GM12878 (cell line): ENCODE results near the gene RARB. TPM values are rescaled to one million over a fixed set of nuclear protein-coding genes. Genes with fewer than 3 reads are reported as not detected.

Experiments
- ATAC-seq: fragments of 200-7000 bp; cut with Tn5 transposase; 3 replicates; pipeline ENCODE4 v1.9.1; 2020; ENCODE audit warnings: mild to moderate bottlenecking, moderate library complexity
- BruUV-seq: library from RNA; stranded (reverse); fragments of 400-500 nt; replicated peaks from 2 replicates; lab custom pipeline; 2021; lab: Mats Ljungman, UMichigan
- CTCF ChIA-PET: fragments of 300-600 bp; sonication (Branson Sonifier 250); formaldehyde crosslinking; extraction: SDS; loops from one replicate; lab custom pipeline; 2021; ENCODE audit warnings: inconsistent platforms; lab: Yijun Ruan, JAX
- POLR2A ChIA-PET: fragments of 350-600 bp; formaldehyde crosslinking; extraction: SDS; loops from one replicate; lab custom pipeline; 2021; ENCODE audit warnings: inconsistent platforms; lab: Charles Lee
- RAD21 ChIA-PET: fragments of 300-600 bp; sonication (Branson Sonifier 250); formaldehyde crosslinking; loops from one replicate; lab custom pipeline; 2023; ENCODE audit warnings: antibody characterized with exemption; ENCODE audit not compliant: unreplicated experiment; lab: Charles Lee
- SMC1A ChIA-PET: fragments of 300-600 bp; sonication (Branson Sonifier 250); formaldehyde crosslinking; loops from one replicate; lab custom pipeline; 2023; ENCODE audit not compliant: unreplicated experiment, uncharacterized antibody; lab: Charles Lee
- DNase-seq: peaks from one replicate; pipeline ENCODE4 v3.0.0-alpha.2; 2011; ENCODE audit warnings: low read depth, low spot score
- FAIRE-seq: peaks from 3 replicates; lab custom pipeline; 2011; peaks lifted over from hg19 to GRCh38; lab: Jason Lieb, UNC
- H2AFZ ChIP-seq: 2 replicates; pipeline ENCODE4 v1.6.0; 2011; ENCODE audit warnings: low read depth, low read length, control low read depth; ENCODE audit not compliant: control insufficient read depth
- H3K27ac ChIP-seq: 2 replicates; pipeline ENCODE4 v1.5.1; 2011; ENCODE audit warnings: control low read depth; ENCODE audit not compliant: control insufficient read depth, insufficient read depth
- H3K27me3 ChIP-seq, 2 experiments: replicated peaks in 1 of 2; 2 replicates each; pipeline versions ENCODE4 v1.6.0 to v1.6.1; 2011; ENCODE audit warnings: low read length in 1 of 2; ENCODE audit not compliant: control insufficient read depth in 2 of 2, insufficient read depth in 2 of 2
- H3K36me3 ChIP-seq, 2 experiments: 2 replicates each; pipeline ENCODE4 v1.5.1; 2011; ENCODE audit warnings: low read length in 1 of 2; ENCODE audit not compliant: control insufficient read depth in 2 of 2, insufficient read depth in 2 of 2
- H3K4me1 ChIP-seq: 2 replicates; pipeline ENCODE4 v1.6.1; 2011; ENCODE audit warnings: mild to moderate bottlenecking, low read length, moderate library complexity, mixed read lengths; ENCODE audit not compliant: control insufficient read depth, insufficient read depth
- H3K4me2 ChIP-seq: 2 replicates; pipeline ENCODE4 v1.6.0; 2011; ENCODE audit warnings: control low read depth; ENCODE audit not compliant: control insufficient read depth, insufficient read depth
- H3K4me3 ChIP-seq: fragments of 200-600 bp; sonication (generic); 2 replicates; pipeline ENCODE4 v1.5.1; 2016
- H3K79me2 ChIP-seq: 2 replicates; pipeline ENCODE4 v1.6.0; 2011; ENCODE audit warnings: low read length; ENCODE audit not compliant: control insufficient read depth, insufficient read depth
- H3K9ac ChIP-seq: 2 replicates; pipeline ENCODE4 v1.8.0; 2011; ENCODE audit warnings: low read length, control low read depth, mixed read lengths; ENCODE audit not compliant: control insufficient read depth, insufficient read depth
- H3K9me3 ChIP-seq: replicated peaks from 3 replicates; pipeline ENCODE4 v1.5.1; 2011; ENCODE audit warnings: mild to moderate bottlenecking, low read length; ENCODE audit not compliant: control insufficient read depth, insufficient read depth
- H4K20me1 ChIP-seq: 2 replicates; pipeline ENCODE4 v1.6.0; 2011; ENCODE audit not compliant: control insufficient read depth, insufficient read depth
- E2F4 ChIP-seq: IDR thresholded peaks from 2 replicates; pipeline ENCODE4 v1.6.1; 2012; ENCODE audit warnings: low read depth, low read length, improper control_type of control experiment
- IRF4 ChIP-seq: IDR thresholded peaks from 2 replicates; pipeline ENCODE4 v1.6.1; 2011; ENCODE audit warnings: low read depth, low read length
- JUNB ChIP-seq: IDR thresholded peaks from 2 replicates; pipeline ENCODE4 v1.6.1; 2016; ENCODE audit warnings: antibody characterized with exemption, mild to moderate bottlenecking
- MEF2B ChIP-seq: fragments of 450-650 bp; IDR thresholded peaks from 2 replicates; pipeline ENCODE4 v1.6.1; 2018; ENCODE audit warnings: mild to moderate bottlenecking, moderate library complexity; ENCODE audit not compliant: partially characterized antibody, poor library complexity, severe bottlenecking
- PAX8 ChIP-seq: fragments of 450-650 bp; IDR thresholded peaks from 2 replicates; pipeline ENCODE4 v1.6.1; 2017; ENCODE audit warnings: mild to moderate bottlenecking, moderate library complexity
- POLR2AphosphoS2 ChIP-seq: IDR thresholded peaks from 2 replicates; pipeline ENCODE4 v1.6.1; 2011; ENCODE audit warnings: low read depth, mild to moderate bottlenecking, low read length, improper control_type of control experiment, moderate library complexity
- RAD21 ChIP-seq: IDR thresholded peaks from 2 replicates; pipeline ENCODE4 v1.6.1; 2011; ENCODE audit warnings: mild to moderate bottlenecking, low read depth, low read length, moderate library complexity; ENCODE audit not compliant: insufficient read depth
- SPI1 ChIP-seq: IDR thresholded peaks from 2 replicates; pipeline ENCODE4 v1.6.1; 2011; ENCODE audit warnings: low read depth, mild to moderate bottlenecking, low read length, moderate library complexity, borderline replicate concordance; ENCODE audit not compliant: insufficient read depth
- SREBF2 ChIP-seq: IDR thresholded peaks from 2 replicates; pipeline ENCODE4 v1.6.1; 2012; ENCODE audit warnings: mild to moderate bottlenecking, low read length
- SRF ChIP-seq, 2 experiments: IDR thresholded peaks; 2 replicates each; pipeline ENCODE4 v1.6.1; 2011; ENCODE audit warnings: low read depth in 2 of 2, low read length in 2 of 2, mild to moderate bottlenecking in 1 of 2, moderate library complexity in 1 of 2
- WRNIP1 ChIP-seq: IDR thresholded peaks from 2 replicates; pipeline ENCODE4 v1.6.1; 2011; ENCODE audit warnings: low read depth, low read length, improper control_type of control experiment, borderline replicate concordance
- WGBS: methylation state at CpG from one replicate; pipeline ENCODE4 v1.1.6; 2016; ENCODE audit warnings: low lambda C conversion rate; ENCODE audit not compliant: insufficient replicate concordance, insufficient coverage; ENCODE audit errors: missing lambda C conversion rate; 5-methylcytosine and 5-hydroxymethylcytosine counted together
- in situ Hi-C: fragments of 300-500 bp; cut with MboI; formaldehyde crosslinking; loops from 9 replicates; pipeline ENCODE4 v1.14.3; 2018; ENCODE audit warnings: mixed read lengths
- intact Hi-C: fragments of 100-400 bp; cut with micrococcal nuclease; formaldehyde crosslinking; loops from one replicate; pipeline ENCODE4 v1.14.2; 2022; ENCODE audit not compliant: unreplicated experiment
- polyA plus RNA-seq, 11 experiments: library from polyadenylated mRNA; depleted of rRNA in 4 of 11; unstranded in 6 of 11; stranded (reverse) in 5 of 11; fragments of >200 nt; fragmentation: Nextera tagmentation in 4 of 11; fragmentation: Illumina TruSeq in 1 of 11; extraction: Ambion mirVana in 4 of 11; extraction: Trizol in 1 of 11; gene quantifications; 1 replicate in 1 of 11; 2 replicates in 10 of 11; pipeline versions ENCODE4 v1.2.1 to v1.2.3, GENCODE V29; 2011 to 2016; ENCODE audit warnings: inconsistent platforms in 2 of 11, missing spikeins in 2 of 11, low read depth in 1 of 11
- total RNA-seq, 4 experiments: library from RNA; depleted of rRNA in 3 of 4; stranded (reverse); fragments of >200 nt in 3 of 4; fragmentation: Illumina TruSeq in 1 of 4; extraction: Trizol in 1 of 4; gene quantifications; 2 replicates each; pipeline versions ENCODE4 v1.2.1 to v1.2.3, GENCODE V29; 2013 to 2021
- TF ChIP-seq, protein P1 (sequence below): fragments of 450-650 bp; IDR thresholded peaks from 2 replicates; pipeline ENCODE4 v1.6.1; 2018; ENCODE audit warnings: mild to moderate bottlenecking, low read depth, moderate library complexity; ENCODE audit not compliant: partially characterized antibody
- TF ChIP-seq, protein P2 (sequence below): IDR thresholded peaks from 2 replicates; pipeline ENCODE4 v1.6.1; 2011; ENCODE audit warnings: borderline replicate concordance, low read depth, mild to moderate bottlenecking, moderate library complexity, low read length; ENCODE audit not compliant: insufficient read depth, poor library complexity, severe bottlenecking
- TF ChIP-seq, protein P3 (sequence below): IDR thresholded peaks from 2 replicates; pipeline ENCODE4 v1.6.1; 2012; ENCODE audit warnings: improper control_type of control experiment, low read depth, low read length; ENCODE audit not compliant: insufficient replicate concordance

Gene RARB
- total and polyA plus RNA-seq, 10 of the 15 experiments (the other 5 are each of a cell fraction or from before 2014, with no cell fraction given): 0.05 to 0.06 TPM; not detected in 8

DNA sequence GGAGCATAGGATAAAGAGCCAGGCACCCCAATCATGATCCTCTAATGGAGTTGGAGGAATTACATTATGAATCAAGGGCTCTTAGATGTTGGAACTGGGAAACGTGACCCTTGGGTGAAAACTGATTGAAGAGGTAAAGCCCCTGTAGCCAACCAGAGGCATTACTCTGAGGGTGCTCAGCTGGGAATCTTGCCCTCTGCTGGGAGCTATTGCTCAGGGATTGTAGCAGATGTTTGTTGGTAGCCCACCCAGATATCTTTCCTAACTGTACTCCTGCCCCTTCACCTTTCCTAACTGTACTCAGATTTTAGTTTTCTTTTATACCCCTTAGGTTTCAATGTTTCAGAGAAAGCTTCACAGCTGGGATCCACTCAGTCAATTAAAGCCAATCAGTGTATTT is 74.2 kb downstream of the RARB start:
- H3K9me3 ChIP-seq: no peaks in the 10 kb centered on the region
- H2AFZ ChIP-seq: no peak overlapping the region
- ATAC-seq (no peak), DNase-seq (no peak), FAIRE-seq (no peak)
- no TSS peak for BruUV-seq
- no peak overlapping the region for H3K27ac ChIP-seq
- SMC1A ChIA-PET: no interaction called here
- 0% methylated on average over 1 of the region's 1 CpG for WGBS
- no peaks in the 10 kb centered on the region for H4K20me1 ChIP-seq
- H3K4me1 ChIP-seq: no peaks in the 10 kb centered on the region
- no peaks in the 10 kb centered on the region for H3K79me2 ChIP-seq
- H3K4me2 ChIP-seq: no peak overlapping the region
- no peak overlapping the region for H3K4me3 ChIP-seq
- H3K27me3 ChIP-seq: no peaks in the 10 kb centered on the region; a peak in 1 of 4 replicates
- in situ Hi-C loops (no loop called here), intact Hi-C loops (no loop called here)
- no peaks in the 10 kb centered on the region for H3K36me3 ChIP-seq
- H3K9ac ChIP-seq: no peak overlapping the region
- POLR2A ChIA-PET: no interaction called here
- RAD21 ChIA-PET: no interaction called here
- CTCF ChIA-PET: no interaction called here
- no peak for TF ChIP-seq E2F4
- no peak for TF ChIP-seq POLR2AphosphoS2
- no peak for TF ChIP-seq RAD21
- TF ChIP-seq WRNIP1: no peak
- no peak for TF ChIP-seq SRF (IDR thresholded peaks at IDR 0.05; ENCODE audit: low read depth in 2 of 2, low read length in 2 of 2)
- no peak for TF ChIP-seq SREBF2
- TF ChIP-seq, protein P1, sequence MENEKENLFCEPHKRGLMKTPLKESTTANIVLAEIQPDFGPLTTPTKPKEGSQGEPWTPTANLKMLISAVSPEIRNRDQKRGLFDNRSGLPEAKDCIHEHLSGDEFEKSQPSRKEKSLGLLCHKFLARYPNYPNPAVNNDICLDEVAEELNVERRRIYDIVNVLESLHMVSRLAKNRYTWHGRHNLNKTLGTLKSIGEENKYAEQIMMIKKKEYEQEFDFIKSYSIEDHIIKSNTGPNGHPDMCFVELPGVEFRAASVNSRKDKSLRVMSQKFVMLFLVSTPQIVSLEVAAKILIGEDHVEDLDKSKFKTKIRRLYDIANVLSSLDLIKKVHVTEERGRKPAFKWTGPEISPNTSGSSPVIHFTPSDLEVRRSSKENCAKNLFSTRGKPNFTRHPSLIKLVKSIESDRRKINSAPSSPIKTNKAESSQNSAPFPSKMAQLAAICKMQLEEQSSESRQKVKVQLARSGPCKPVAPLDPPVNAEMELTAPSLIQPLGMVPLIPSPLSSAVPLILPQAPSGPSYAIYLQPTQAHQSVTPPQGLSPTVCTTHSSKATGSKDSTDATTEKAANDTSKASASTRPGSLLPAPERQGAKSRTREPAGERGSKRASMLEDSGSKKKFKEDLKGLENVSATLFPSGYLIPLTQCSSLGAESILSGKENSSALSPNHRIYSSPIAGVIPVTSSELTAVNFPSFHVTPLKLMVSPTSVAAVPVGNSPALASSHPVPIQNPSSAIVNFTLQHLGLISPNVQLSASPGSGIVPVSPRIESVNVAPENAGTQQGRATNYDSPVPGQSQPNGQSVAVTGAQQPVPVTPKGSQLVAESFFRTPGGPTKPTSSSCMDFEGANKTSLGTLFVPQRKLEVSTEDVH: no peak
- TF ChIP-seq SPI1: no peak
- TF ChIP-seq, protein P2, sequence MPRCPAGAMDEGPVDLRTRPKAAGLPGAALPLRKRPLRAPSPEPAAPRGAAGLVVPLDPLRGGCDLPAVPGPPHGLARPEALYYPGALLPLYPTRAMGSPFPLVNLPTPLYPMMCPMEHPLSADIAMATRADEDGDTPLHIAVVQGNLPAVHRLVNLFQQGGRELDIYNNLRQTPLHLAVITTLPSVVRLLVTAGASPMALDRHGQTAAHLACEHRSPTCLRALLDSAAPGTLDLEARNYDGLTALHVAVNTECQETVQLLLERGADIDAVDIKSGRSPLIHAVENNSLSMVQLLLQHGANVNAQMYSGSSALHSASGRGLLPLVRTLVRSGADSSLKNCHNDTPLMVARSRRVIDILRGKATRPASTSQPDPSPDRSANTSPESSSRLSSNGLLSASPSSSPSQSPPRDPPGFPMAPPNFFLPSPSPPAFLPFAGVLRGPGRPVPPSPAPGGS: no peak
- TF ChIP-seq IRF4: no peak
- TF ChIP-seq MEF2B: no peak
- TF ChIP-seq JUNB: no peak
- no peak for TF ChIP-seq PAX8
- TF ChIP-seq, protein P3, sequence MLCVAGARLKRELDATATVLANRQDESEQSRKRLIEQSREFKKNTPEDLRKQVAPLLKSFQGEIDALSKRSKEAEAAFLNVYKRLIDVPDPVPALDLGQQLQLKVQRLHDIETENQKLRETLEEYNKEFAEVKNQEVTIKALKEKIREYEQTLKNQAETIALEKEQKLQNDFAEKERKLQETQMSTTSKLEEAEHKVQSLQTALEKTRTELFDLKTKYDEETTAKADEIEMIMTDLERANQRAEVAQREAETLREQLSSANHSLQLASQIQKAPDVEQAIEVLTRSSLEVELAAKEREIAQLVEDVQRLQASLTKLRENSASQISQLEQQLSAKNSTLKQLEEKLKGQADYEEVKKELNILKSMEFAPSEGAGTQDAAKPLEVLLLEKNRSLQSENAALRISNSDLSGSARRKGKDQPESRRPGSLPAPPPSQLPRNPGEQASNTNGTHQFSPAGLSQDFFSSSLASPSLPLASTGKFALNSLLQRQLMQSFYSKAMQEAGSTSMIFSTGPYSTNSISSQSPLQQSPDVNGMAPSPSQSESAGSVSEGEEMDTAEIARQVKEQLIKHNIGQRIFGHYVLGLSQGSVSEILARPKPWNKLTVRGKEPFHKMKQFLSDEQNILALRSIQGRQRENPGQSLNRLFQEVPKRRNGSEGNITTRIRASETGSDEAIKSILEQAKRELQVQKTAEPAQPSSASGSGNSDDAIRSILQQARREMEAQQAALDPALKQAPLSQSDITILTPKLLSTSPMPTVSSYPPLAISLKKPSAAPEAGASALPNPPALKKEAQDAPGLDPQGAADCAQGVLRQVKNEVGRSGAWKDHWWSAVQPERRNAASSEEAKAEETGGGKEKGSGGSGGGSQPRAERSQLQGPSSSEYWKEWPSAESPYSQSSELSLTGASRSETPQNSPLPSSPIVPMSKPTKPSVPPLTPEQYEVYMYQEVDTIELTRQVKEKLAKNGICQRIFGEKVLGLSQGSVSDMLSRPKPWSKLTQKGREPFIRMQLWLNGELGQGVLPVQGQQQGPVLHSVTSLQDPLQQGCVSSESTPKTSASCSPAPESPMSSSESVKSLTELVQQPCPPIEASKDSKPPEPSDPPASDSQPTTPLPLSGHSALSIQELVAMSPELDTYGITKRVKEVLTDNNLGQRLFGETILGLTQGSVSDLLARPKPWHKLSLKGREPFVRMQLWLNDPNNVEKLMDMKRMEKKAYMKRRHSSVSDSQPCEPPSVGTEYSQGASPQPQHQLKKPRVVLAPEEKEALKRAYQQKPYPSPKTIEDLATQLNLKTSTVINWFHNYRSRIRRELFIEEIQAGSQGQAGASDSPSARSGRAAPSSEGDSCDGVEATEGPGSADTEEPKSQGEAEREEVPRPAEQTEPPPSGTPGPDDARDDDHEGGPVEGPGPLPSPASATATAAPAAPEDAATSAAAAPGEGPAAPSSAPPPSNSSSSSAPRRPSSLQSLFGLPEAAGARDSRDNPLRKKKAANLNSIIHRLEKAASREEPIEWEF: no peak
